OCI-LY7 (cell line): Measurements from ENCODE around the gene HAL.

ENCODE experiments used
- CTCF ChIP-seq: fragments of 200-600 bp; sonication (generic); conservative IDR thresholded peaks from 2 replicates; pipeline ENCODE4 v1.5.1; 2014; ENCODE audit warnings: mild to moderate bottlenecking, antibody characterized with exemption, low read length, moderate library complexity, mixed read lengths
- EZH2phosphoT487 ChIP-seq: fragments of 200-600 bp; sonication (generic); IDR thresholded peaks from 2 replicates; pipeline ENCODE4 v1.6.1; 2018; ENCODE audit warnings: low read depth, borderline replicate concordance, mild to moderate bottlenecking, mixed run types, antibody characterized with exemption, low read length, moderate library complexity, mixed read lengths

- TF ChIP-seq CTCF = no peak
- no peak for TF ChIP-seq EZH2phosphoT487
Measured at GRCh38 chr12:95989504-95990123, 6.5 kb downstream of the HAL start.
